ENCODE measurements around the gene IL18RAP.

The IL18RAP gene

GRCh38 chr2:102492006-102492405, 69.0 kb downstream of the IL18RAP start:
- Mint-ChIP-seq H3K9me3 (no peaks in the 10 kb centered on the region), H3K27ac (no peak overlapping the region), H3K4me1 (peaks cover 24% of the 10 kb centered on the region), H3K36me3 (no peaks in the 10 kb centered on the region), H3K4me3 (no peak overlapping the region)
- DNase-seq (ENCODE audit: low spot score in 2 of 2): no peak
- no peak for ATAC-seq

DNA sequence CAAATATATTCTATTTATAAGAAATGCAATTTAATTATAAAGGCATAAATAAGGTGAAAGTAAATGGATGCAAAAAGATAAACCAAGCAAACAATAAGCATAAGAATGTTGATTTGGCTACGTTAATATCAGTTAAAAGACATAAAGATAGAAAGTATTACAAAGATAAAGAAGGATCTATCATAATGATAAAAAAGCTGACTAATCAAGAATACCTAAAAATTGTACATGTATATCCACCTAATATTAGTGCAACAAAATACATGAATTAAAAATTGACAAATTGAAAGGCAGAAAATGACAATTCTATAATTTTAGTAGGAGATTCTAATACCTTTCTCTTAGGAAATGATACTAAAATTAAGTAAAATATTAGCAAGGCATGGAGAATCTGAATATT, 71.6 kb downstream of the IL18RAP start:
- no peaks in the 10 kb centered on the region for H3K9me3 Mint-ChIP-seq
- H3K4me3 Mint-ChIP-seq: no peak overlapping the region
- no peaks in the 10 kb centered on the region for H3K36me3 Mint-ChIP-seq
- H3K27ac Mint-ChIP-seq: no peak overlapping the region
- H3K4me1 Mint-ChIP-seq: peaks cover 12% of the 10 kb centered on the region
- no peak for ATAC-seq
- no peak for DNase-seq (ENCODE audit: low spot score in 2 of 2)

GRCh38 chr2:102498414-102498813, 75.5 kb downstream of the IL18RAP start:
- ATAC-seq (peak; percentile 76), DNase-seq (ENCODE audit: low spot score in 2 of 2) (no peak)

DNA sequence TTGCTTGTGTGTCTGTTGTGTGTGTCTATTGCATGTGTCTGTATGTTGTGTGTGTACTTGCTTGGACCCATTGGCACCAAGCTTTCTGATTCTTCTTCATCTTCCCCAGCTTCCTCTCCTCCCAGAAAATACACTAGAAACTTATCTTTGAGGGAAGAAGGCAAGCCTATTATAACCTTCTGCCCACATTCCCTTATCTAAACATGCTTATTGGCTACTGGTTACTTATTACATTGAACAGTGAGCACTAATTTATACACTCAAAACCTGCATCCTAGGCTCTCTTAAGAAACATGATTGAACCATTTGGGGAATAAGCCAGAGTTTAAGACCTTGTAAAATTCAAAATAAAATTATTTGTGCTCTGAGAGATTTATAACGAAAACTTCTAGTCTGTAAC, 76.6 kb downstream of the IL18RAP start:
- no peak for DNase-seq (ENCODE audit: low spot score in 2 of 2)
- Mint-ChIP-seq H3K27ac (no peak overlapping the region), H3K4me3 (no peak overlapping the region), H3K4me1 (peaks cover 7% of the 10 kb centered on the region), H3K36me3 (no peaks in the 10 kb centered on the region), H3K9me3 (no peaks in the 10 kb centered on the region)
- no peak for ATAC-seq

More at GRCh38 chr2:102498414-102498813, 75.5 kb downstream of the IL18RAP start:
- no peak overlapping the region for H3K4me3 Mint-ChIP-seq
- no peak overlapping the region for H3K27ac Mint-ChIP-seq
- H3K36me3 Mint-ChIP-seq: no peaks in the 10 kb centered on the region
- no peaks in the 10 kb centered on the region for H3K9me3 Mint-ChIP-seq
- peaks cover 7% of the 10 kb centered on the region for H3K4me1 Mint-ChIP-seq
